22Rv1 (cell line): ENCODE results near the gene NDE1.

Experiments used
- ZFX ChIP-seq: fragments of 450-650 bp; IDR thresholded peaks from 2 replicates; pipeline ENCODE4 v1.6.1; 2017; ENCODE audit warnings: antibody characterized with exemption, borderline replicate concordance
- TF ChIP-seq, protein P1 (sequence below): fragments of 450-650 bp; IDR thresholded peaks from 2 replicates; pipeline ENCODE4 v1.5.1; 2017; ENCODE audit warnings: mild to moderate bottlenecking

DNA sequence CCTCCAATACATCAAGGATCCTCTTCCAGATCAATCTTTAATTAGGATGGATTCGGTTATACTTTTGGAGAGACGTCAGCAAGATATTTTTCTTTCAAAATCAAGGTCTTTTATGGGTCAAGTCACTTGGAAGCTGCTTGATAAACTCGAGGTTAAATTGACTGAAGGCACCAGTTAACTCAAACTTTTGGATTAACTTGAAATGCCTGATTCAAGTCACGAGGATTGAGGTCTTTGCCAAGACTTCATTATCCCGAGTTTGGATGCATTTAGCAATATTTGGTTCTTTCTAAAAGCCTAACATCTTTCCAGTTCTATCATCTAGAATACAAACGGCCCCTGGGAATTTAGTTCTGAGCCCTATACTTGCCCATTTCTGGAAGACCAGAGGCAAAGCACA is 123.9 kb downstream of the NDE1 start:
- no peak for TF ChIP-seq ZFX
- TF ChIP-seq, protein P1, sequence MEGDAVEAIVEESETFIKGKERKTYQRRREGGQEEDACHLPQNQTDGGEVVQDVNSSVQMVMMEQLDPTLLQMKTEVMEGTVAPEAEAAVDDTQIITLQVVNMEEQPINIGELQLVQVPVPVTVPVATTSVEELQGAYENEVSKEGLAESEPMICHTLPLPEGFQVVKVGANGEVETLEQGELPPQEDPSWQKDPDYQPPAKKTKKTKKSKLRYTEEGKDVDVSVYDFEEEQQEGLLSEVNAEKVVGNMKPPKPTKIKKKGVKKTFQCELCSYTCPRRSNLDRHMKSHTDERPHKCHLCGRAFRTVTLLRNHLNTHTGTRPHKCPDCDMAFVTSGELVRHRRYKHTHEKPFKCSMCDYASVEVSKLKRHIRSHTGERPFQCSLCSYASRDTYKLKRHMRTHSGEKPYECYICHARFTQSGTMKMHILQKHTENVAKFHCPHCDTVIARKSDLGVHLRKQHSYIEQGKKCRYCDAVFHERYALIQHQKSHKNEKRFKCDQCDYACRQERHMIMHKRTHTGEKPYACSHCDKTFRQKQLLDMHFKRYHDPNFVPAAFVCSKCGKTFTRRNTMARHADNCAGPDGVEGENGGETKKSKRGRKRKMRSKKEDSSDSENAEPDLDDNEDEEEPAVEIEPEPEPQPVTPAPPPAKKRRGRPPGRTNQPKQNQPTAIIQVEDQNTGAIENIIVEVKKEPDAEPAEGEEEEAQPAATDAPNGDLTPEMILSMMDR = no peak
